Fibroblast of lung (primary cell): ENCODE results near the gene FGF18.

Experiments used
- EZH2 ChIP-seq: IDR thresholded peaks from 2 replicates; pipeline ENCODE4 v1.5.1; 2012; ENCODE audit warnings: low read length, control low read depth, mild to moderate bottlenecking; ENCODE audit errors: missing control alignments
- TF ChIP-seq, protein P1 (sequence below), 2 donors: IDR thresholded peaks in 1 of 2; conservative IDR thresholded peaks in 1 of 2; 1 replicate in 1 of 2; 2 replicates in 1 of 2; pipeline ENCODE4 v1.5.1; 2011 to 2012; ENCODE audit warnings: low read length in 2 of 2, control low read depth in 1 of 2, inconsistent platforms in 1 of 2, low read depth in 1 of 2, mild to moderate bottlenecking in 1 of 2

DNA sequence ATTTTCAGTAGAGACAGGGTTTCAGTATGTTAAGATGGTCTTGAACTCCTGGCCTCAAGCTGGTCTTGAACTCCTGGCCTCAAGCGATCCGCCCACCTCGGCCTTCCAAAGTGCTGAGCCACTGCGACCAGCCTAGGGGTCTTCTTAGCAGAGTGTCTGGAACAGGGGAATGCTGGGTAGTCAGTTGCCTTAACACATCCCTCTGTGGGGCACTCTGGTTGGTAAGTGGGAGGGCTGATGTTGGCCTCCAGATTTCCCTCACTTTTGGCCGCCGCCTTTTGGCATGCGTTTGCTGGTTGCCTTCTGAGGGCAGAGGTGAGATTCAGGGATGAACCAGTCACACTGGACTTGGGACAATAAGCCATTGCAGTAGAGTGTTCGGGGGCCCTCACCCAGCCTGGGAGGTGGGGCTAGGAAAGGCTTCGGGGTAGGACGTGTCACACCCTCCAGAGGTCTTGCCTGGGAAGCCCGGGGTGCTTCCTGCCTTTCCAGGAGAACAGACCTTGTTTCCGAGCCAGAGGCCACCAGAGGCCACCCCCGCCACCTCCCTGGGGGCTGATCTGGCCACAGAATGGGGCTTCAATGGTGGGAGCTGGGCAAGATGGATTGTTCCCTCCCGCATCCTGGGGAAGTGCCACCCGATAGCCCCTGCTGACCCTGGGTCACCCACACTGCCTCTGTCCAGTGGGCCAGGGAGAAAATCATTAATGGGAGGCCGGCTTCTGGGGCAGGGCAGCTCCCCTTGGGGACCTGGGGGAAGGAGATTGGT, 13.3 kb downstream of the FGF18 start:
- TF ChIP-seq, protein P1, sequence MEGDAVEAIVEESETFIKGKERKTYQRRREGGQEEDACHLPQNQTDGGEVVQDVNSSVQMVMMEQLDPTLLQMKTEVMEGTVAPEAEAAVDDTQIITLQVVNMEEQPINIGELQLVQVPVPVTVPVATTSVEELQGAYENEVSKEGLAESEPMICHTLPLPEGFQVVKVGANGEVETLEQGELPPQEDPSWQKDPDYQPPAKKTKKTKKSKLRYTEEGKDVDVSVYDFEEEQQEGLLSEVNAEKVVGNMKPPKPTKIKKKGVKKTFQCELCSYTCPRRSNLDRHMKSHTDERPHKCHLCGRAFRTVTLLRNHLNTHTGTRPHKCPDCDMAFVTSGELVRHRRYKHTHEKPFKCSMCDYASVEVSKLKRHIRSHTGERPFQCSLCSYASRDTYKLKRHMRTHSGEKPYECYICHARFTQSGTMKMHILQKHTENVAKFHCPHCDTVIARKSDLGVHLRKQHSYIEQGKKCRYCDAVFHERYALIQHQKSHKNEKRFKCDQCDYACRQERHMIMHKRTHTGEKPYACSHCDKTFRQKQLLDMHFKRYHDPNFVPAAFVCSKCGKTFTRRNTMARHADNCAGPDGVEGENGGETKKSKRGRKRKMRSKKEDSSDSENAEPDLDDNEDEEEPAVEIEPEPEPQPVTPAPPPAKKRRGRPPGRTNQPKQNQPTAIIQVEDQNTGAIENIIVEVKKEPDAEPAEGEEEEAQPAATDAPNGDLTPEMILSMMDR (conservative IDR thresholded peaks at IDR 0.05 in 1 of 2, IDR thresholded peaks at IDR 0.05 in 1 of 2; ENCODE audit: low read depth in 1 of 2, low read length in 2 of 2) = no peak
- TF ChIP-seq EZH2 = no peak
